HepG2 (cell line): ENCODE data around the gene AUH. TPM values are rescaled to one million over a fixed set of nuclear protein-coding genes. Genes with fewer than 3 reads are reported as not detected.
A peak's percentile ranks its signal among the peaks of the same experiment; 100 is the strongest.

Experiments used
- CEBPG ChIP-seq: IDR thresholded peaks from 2 replicates; pipeline ENCODE4 v1.6.1; 2016
- FOXA1 ChIP-seq, 2 experiments: fragments of 450-650 bp in 1 of 2; sonication (generic) in 1 of 2; formaldehyde crosslinking in 1 of 2; IDR thresholded peaks; 2 replicates each; pipeline versions ENCODE4 v1.4.0 to v1.6.1; 2016 to 2020; ENCODE audit warnings: missing genetic modification reagents in 1 of 2
- GABPB1 ChIP-seq: IDR thresholded peaks from 2 replicates; pipeline ENCODE4 v1.6.1; 2016; ENCODE audit warnings: mild to moderate bottlenecking, missing genetic modification reagents, moderate library complexity, missing compliant biosample characterization
- HDAC6 ChIP-seq: fragments of 200-600 bp; sonication (generic); IDR thresholded peaks from 2 replicates; pipeline ENCODE4 v1.7.0; 2017; ENCODE audit warnings: mild to moderate bottlenecking, antibody characterized with exemption, low read length, low read depth
- KAT7 ChIP-seq: IDR thresholded peaks from 2 replicates; pipeline ENCODE4 v1.6.1; 2018; ENCODE audit warnings: borderline replicate concordance, missing compliant biosample characterization
- KDM5B ChIP-seq: sonication (generic); formaldehyde crosslinking; IDR thresholded peaks from 2 replicates; pipeline ENCODE4 v1.4.0; 2020; ENCODE audit warnings: missing genetic modification reagents, mild to moderate bottlenecking, borderline replicate concordance
- MED1 ChIP-seq: sonication (generic); formaldehyde crosslinking; IDR thresholded peaks from 2 replicates; pipeline ENCODE4 v1.4.0; 2020; ENCODE audit warnings: missing genetic modification reagents
- MXI1 ChIP-seq: IDR thresholded peaks from 3 replicates; pipeline ENCODE4 v1.6.1; 2012; ENCODE audit warnings: low read depth, low read length, inconsistent platforms, borderline replicate concordance
- NR2F2 ChIP-seq: IDR thresholded peaks from 2 replicates; pipeline ENCODE4 v1.6.1; 2012; ENCODE audit warnings: low read depth, inconsistent platforms, borderline replicate concordance
- PHF20 ChIP-seq: sonication (generic); formaldehyde crosslinking; IDR thresholded peaks from 2 replicates; pipeline ENCODE4 v1.5.0; 2020; ENCODE audit warnings: mild to moderate bottlenecking, missing genetic modification reagents
- SMYD3 ChIP-seq: sonication (generic); formaldehyde crosslinking; IDR thresholded peaks from 2 replicates; pipeline ENCODE4 v1.8.1; 2023; ENCODE audit warnings: mild to moderate bottlenecking, missing genetic modification reagents
- YEATS4 ChIP-seq: sonication (generic); formaldehyde crosslinking; IDR thresholded peaks from 2 replicates; pipeline ENCODE4 v1.4.0; 2020; ENCODE audit warnings: missing genetic modification reagents, borderline replicate concordance
- ZNF30 ChIP-seq: sonication (generic); formaldehyde crosslinking; IDR thresholded peaks from 2 replicates; pipeline ENCODE4 v1.5.0; 2020; ENCODE audit warnings: mild to moderate bottlenecking, missing genetic modification reagents
- ZNF678 ChIP-seq: sonication (generic); formaldehyde crosslinking; IDR thresholded peaks from 2 replicates; pipeline ENCODE4 v1.4.0; 2020; ENCODE audit warnings: mild to moderate bottlenecking, missing genetic modification reagents
- polyA plus RNA-seq, 8 experiments: library from polyadenylated mRNA; depleted of rRNA in 3 of 8; stranded (reverse) in 7 of 8; unstranded in 1 of 8; fragments of >200 nt; fragmentation: Illumina TruSeq in 4 of 8; extraction: Trizol in 4 of 8; gene quantifications; 2 replicates each; pipeline versions ENCODE4 v1.2.1 to v1.2.3, GENCODE V29; 2011 to 2016; ENCODE audit warnings: low read depth in 4 of 8, missing spikeins in 1 of 8, mixed read lengths in 1 of 8; ENCODE audit not compliant: insufficient read depth in 1 of 8
- total RNA-seq, 5 experiments: library from RNA; depleted of rRNA; stranded (reverse); fragments of >200 nt; fragmentation: Illumina TruSeq; extraction: Trizol; gene quantifications; 2 replicates each; pipeline ENCODE4 v1.2.3, GENCODE V29; 2016; ENCODE audit warnings: low read depth in 1 of 5
- TF ChIP-seq, protein P1 (sequence below): fragments of 450-650 bp; IDR thresholded peaks from 2 replicates; pipeline ENCODE4 v1.6.1; 2016
- TF ChIP-seq, protein P2 (sequence below): sonication (generic); formaldehyde crosslinking; IDR thresholded peaks from 2 replicates; pipeline ENCODE4 v1.8.0; 2022; ENCODE audit warnings: mild to moderate bottlenecking, missing genetic modification reagents
- TF ChIP-seq, protein P3 (sequence below): sonication (generic); formaldehyde crosslinking; IDR thresholded peaks from 2 replicates; pipeline ENCODE4 v1.5.1; 2020; ENCODE audit warnings: mild to moderate bottlenecking, missing genetic modification reagents
- TF ChIP-seq, protein P4 (sequence below): sonication (generic); formaldehyde crosslinking; IDR thresholded peaks from 2 replicates; pipeline ENCODE4 v1.5.1; 2020; ENCODE audit warnings: missing genetic modification reagents, mild to moderate bottlenecking, borderline replicate concordance

The AUH gene
- total and polyA plus RNA-seq, 2 of the 13 experiments (the other 11 are each of a cell fraction or from before 2014, with no cell fraction given) = 25.8 to 31.9 TPM

DNA sequence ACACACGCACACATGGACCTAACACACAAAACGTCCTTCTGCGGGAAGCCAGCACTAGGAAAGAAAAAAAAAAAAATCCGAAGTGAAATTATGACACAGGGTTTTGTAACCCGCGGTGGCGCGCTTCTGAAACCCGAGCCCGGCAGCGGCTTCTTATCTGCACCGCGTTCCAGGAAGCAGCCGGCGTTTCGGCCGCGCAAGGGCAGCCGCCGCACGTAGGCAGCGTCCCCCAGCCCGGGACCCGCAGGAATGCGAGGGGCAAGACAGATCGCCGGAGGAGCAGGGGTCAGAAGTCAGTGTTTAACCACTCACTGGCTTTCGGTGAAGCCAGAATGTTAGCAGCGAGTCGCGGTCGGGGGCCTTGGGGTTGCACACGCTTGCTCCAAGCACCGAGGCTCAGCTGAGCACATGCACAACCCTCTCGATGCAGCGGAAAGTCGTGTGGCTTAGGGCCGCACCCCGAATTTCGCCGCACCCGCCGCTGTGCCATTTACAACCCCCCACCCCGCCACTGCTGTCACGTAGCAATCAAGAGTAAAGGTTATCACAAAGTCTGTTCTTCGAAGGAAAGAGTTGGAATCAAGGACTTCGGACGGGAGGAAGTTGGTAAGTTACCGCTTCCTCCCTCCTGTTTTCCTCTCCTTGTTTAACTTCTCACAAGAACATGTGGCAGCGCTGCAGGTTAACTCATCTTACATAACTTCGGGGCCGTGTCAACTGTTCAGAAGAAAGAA, 167.9 kb downstream of the AUH start (continued):
- TF ChIP-seq, protein P1, sequence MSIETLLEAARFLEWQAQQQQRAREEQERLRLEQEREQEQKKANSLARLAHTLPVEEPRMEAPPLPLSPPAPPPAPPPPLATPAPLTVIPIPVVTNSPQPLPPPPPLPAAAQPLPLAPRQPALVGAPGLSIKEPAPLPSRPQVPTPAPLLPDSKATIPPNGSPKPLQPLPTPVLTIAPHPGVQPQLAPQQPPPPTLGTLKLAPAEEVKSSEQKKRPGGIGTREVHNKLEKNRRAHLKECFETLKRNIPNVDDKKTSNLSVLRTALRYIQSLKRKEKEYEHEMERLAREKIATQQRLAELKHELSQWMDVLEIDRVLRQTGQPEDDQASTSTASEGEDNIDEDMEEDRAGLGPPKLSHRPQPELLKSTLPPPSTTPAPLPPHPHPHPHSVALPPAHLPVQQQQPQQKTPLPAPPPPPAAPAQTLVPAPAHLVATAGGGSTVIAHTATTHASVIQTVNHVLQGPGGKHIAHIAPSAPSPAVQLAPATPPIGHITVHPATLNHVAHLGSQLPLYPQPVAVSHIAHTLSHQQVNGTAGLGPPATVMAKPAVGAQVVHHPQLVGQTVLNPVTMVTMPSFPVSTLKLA = no peak
- no peak for TF ChIP-seq HDAC6
- TF ChIP-seq CEBPG = peak; percentile 66
- TF ChIP-seq ZNF678 = no peak; the same call in 1 of the 2 replicates
- peak; percentile 99 for TF ChIP-seq MED1 (CRISPR knock-in tag)
- TF ChIP-seq PHF20 (CRISPR knock-in tag) = no peak; the same call in none of the 2 replicates
- peak; percentile 89; the same call in 1 of the 2 replicates for TF ChIP-seq YEATS4
- peak; percentile 78 for TF ChIP-seq GABPB1 (CRISPR knock-in tag)
- TF ChIP-seq MXI1 = no peak; the same call in 2 of the 3 replicates
- TF ChIP-seq KAT7 = peak; percentile 47; the same call in 1 of the 2 replicates
- TF ChIP-seq, protein P2, sequence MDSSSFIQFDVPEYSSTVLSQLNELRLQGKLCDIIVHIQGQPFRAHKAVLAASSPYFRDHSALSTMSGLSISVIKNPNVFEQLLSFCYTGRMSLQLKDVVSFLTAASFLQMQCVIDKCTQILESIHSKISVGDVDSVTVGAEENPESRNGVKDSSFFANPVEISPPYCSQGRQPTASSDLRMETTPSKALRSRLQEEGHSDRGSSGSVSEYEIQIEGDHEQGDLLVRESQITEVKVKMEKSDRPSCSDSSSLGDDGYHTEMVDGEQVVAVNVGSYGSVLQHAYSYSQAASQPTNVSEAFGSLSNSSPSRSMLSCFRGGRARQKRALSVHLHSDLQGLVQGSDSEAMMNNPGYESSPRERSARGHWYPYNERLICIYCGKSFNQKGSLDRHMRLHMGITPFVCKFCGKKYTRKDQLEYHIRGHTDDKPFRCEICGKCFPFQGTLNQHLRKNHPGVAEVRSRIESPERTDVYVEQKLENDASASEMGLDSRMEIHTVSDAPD (CRISPR knock-in tag) = peak; percentile 91
- TF ChIP-seq ZNF30 (CRISPR knock-in tag) = peak; percentile 37; the same call in 1 of the 2 replicates
- TF ChIP-seq SMYD3 (CRISPR knock-in tag) = peak; percentile 99; the same call in 1 of the 2 replicates
- peak; percentile 92 for TF ChIP-seq KDM5B (CRISPR knock-in tag)
- TF ChIP-seq, protein P3, sequence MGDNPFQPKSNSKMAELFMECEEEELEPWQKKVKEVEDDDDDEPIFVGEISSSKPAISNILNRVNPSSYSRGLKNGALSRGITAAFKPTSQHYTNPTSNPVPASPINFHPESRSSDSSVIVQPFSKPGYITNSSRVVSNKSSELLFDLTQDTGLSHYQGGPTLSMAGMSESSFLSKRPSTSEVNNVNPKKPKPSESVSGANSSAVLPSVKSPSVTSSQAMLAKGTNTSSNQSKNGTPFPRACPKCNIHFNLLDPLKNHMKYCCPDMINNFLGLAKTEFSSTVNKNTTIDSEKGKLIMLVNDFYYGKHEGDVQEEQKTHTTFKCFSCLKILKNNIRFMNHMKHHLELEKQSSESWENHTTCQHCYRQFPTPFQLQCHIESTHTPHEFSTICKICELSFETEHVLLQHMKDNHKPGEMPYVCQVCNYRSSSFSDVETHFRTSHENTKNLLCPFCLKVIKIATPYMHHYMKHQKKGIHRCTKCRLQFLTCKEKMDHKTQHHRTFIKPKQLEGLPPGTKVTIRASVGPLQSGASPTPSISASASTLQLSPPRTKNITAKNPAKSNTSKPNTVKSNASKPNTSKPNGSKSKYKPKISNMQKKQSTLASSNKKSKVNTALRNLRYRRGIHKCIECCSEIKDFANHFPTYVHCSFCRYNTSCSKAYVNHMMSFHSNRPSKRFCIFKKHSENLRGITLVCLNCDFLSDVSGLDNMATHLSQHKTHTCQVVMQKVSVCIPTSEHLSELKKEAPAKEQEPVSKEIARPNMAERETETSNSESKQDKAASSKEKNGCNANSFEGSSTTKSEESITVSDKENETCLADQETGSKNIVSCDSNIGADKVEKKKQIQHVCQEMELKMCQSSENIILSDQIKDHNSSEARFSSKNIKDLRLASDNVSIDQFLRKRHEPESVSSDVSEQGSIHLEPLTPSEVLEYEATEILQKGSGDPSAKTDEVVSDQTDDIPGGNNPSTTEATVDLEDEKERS (CRISPR knock-in tag) = peak; percentile 88
- no peak for TF ChIP-seq FOXA1 (IDR thresholded peaks at IDR 0.05)
- peak; percentile 65 for TF ChIP-seq FOXA1 (CRISPR knock-in tag; IDR thresholded peaks at IDR 0.05)
- TF ChIP-seq, protein P4, sequence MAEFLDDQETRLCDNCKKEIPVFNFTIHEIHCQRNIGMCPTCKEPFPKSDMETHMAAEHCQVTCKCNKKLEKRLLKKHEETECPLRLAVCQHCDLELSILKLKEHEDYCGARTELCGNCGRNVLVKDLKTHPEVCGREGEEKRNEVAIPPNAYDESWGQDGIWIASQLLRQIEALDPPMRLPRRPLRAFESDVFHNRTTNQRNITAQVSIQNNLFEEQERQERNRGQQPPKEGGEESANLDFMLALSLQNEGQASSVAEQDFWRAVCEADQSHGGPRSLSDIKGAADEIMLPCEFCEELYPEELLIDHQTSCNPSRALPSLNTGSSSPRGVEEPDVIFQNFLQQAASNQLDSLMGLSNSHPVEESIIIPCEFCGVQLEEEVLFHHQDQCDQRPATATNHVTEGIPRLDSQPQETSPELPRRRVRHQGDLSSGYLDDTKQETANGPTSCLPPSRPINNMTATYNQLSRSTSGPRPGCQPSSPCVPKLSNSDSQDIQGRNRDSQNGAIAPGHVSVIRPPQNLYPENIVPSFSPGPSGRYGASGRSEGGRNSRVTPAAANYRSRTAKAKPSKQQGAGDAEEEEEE (CRISPR knock-in tag) = no peak
- TF ChIP-seq NR2F2 = no peak
